Dedifferentiated amniotic fluid mesenchymal stem cell (primary cell): ENCODE results near the gene CNTN5.
"Not testable (repeated sequence)": the region's sequence is repeated elsewhere in the genome, so short reads cannot be mapped to it uniquely, and the experiment has no call there.

ENCODE experiments used
- DNase-seq: peaks from one replicate; pipeline ENCODE4 v3.0.0-alpha.2; 2016; ENCODE audit errors: extremely low spot score

The CNTN5 gene

DNA sequence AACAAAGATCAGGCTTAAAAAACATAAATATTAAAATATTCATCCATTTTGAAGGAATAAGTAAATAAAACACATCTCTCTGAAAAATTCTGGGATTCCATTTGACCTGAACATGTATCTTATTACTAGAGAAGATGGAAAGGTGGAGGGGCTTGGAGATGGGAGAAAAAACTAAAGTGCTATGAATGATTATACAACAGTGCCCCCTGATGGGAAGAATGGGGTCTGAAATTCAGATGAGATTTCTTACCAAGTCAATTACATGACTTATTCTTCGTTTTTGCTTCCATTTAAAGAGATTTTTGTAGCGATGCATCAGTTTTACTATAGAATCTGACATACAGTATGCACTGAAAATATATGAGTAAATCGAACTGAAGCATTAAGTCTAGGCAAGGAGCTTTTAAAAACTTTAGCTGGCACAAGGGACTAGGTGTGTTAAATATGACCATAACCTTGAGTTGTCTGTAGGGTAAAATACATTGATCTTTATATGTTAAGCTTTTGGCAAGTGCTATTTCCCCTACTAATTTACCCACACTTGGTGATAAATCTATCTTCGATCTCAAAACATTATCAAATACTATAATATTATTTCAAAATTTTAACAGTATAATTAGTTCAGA lies 718.8 kb downstream of the CNTN5 start:
- no peak for DNase-seq

DNA sequence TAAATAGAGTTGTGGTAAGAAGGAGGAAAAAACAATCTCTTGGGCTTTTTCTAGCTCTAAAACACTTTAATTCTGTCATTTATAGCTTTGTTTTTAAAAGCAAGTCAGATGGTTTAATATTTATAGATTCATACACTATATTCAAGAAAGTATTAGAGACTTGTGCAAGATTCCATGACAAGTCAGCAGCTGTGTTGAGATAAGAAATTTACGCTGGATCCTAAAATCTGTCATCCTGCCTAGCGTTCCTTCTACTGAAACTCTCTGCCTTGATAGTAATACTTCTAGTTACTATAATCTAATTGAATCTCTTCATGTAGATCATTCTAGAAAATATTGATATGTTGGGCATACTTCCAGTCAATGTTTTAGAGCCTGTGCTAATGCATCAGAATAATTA lies 721.8 kb downstream of the CNTN5 start:
- no peak for DNase-seq

DNA sequence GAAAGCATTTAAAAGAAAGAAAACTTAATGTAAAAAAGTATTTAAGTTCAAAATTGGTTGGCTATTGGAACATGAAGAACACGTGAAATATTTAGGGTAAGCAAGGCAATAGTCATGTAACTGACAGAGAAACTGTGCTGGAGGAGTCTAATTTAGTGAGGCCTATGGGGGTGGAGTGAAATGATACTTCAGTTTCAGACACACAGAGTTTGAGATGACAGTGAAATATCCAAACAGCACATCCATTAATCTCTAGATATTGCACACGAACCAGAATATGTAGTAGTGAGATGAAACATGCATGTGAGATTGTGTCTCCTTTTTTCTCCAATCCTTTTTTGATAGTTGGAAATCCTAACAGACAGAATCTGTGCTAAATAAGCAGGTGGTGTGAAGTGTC lies 739.0 kb downstream of the CNTN5 start:
- no peak for DNase-seq

DNA sequence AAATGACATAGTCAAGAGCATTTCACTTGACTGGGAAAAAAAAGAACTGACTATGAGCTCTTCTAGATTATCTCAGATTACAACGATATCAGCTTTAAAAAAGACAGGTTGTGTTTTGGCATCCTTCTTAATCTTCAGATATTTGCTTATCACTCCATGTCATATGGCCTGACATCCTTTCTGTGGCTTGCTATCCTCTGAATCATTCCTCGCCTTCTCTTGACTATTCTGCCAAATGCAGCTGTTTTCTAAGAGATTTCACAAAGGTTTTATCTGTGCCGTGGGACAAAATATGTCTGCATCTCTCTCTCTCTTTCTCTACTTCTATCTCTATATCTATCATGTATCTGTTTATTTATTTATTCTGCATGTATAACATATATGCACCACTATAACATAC lies 746.1 kb downstream of the CNTN5 start:
- DNase-seq, result no peak

DNA sequence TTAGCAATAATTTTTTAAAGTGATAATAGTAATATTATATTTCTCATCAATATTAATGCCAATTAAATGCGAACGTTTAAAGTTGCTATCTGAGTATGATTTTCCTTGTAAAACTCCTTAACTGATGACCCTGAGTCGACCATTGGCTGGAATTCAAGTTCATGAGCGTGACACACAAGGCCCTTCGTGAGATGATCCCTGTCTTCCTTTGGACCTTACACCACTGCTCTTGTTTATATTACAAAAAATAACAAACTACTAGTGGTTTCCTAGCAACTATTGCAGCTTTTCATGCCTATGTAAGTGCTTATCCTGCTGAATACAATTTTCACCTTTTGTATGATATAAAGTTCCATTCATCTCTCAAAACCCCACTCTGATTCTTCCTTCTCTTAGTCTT lies 752.9 kb downstream of the CNTN5 start:
- DNase-seq, result no peak

DNA sequence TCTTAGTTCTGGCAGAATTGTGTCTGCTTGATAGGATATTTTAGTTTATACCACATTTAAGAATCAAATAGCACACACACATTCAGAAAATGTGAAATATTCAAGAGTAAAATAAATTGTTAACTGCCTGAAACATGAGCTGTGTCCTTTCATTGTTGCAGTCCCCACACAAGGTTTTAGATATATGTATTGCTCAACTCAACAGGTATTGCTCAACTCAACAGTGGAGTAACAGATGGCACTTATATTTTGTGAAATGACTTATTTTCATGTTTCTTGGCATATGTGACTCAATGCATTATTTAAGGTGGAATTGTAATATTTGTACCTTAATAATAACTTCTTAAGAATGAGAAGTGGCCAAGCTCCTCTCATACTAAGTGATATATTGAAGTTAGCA lies 760.3 kb downstream of the CNTN5 start:
- no peak for DNase-seq

DNA sequence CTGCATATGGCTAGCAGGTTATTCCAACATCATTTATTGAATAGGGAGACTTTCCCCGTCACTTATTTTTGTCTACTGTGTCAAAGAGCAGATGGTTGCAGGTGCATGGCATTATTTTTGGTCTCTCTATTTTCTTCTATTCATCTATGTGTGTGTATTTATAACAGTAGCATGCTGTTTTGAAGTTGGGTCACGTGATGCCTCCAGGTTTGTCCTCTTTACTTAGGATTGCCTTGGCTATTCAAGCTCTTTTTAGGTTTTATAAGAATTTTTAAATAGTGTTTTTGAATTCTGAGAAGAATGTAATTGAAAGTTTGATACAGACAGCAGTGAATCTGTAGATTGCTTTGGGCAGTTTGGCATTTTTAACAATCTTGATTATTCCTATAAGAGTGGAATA lies 770.6 kb downstream of the CNTN5 start:
- DNase-seq, result no peak

DNA sequence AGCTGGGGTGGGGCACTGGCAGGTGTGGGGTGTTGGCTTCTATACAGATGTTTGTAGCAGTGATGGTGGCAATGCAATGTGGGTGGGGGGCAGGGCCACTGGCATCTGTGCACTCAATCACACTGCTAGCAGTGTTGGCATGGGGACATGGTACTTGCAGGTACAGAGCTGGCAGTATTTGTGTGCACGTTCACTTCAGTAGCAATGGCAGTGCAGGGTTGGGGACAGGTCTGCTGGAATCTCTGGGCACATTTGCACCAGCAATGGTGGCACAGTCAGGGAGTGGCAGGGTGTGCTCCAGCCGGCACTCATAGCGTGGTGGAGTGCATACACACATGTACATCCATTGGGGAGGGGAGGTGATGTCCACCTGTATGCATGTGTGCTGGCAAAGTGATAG lies 775.2 kb downstream of the CNTN5 start:
- DNase-seq, result no peak

DNA sequence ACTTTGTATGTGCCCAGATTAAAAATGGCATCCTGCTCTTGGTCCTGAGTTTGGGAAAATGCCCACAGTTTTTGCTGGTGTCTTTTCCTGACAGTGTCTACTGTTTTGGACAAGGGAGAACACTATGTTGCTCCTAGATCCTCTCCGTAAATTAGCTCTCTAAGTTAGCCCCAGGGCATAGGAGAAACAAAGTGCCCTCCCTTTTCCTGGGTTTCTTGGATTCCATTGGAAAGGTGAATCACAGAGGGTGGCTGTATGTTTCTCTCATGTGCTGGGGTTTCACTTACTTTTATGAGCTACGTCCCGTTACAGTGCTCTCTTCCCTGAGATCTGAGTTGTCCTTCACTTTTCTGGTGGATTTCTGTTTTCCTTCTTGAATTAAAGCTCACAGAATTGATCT lies 782.8 kb downstream of the CNTN5 start:
- DNase-seq, result no peak

DNA sequence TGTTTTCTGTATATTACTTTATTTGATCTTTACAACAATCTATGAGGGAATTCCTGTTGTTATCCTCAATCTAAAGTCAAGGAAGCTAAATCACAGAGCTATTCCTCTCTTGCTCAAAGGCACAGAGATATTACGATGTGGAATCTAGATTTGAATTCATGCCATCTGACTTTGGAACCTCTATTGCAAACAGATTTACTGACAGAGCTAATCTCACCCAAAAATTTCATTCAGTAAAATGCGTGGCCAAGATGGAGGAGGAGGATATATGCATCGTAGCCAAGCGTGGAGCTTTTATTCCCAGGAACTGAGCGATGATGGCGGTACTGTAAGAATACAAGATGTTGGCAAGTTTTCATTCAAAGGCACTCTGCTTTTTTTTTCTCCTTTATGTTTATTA lies 791.8 kb downstream of the CNTN5 start:
- no peak for DNase-seq

DNA sequence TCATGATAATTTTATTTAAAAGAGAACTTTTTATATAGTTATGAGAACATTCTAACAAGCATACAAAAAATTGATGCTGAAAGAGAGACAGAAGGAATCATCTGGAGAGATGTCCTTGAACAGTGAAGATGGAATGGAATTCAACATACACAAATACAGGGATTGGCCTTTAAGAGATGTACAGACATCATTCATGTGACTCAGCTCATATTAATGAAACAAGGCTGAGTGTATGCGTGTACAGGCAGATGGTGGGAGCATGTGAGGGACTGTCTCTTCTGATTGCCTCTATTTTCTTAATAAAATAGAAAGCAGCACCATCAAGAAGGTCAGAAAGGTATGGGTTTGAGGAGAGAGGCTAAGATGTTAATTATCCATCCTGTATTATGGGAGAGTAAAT lies 793.3 kb downstream of the CNTN5 start:
- no peak for DNase-seq

DNA sequence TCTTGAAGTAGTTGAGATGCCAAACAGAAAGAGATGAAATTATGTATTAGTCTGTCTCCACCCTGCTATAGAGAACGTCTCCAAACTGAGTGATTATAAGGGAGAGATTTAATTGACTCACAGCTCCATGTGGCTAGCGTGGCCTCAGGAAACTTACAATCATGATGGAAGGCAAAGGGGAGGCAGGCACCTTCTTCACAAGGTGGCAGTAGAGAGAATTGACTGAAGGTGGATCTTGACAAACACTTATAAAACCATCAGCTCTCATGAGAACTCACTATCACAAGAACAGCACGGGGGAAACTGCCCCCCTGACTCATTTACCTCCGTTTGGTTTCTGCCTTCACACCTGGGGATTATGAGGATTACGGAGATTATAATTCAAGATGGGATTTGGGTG lies 794.0 kb downstream of the CNTN5 start:
- no peak for DNase-seq

DNA sequence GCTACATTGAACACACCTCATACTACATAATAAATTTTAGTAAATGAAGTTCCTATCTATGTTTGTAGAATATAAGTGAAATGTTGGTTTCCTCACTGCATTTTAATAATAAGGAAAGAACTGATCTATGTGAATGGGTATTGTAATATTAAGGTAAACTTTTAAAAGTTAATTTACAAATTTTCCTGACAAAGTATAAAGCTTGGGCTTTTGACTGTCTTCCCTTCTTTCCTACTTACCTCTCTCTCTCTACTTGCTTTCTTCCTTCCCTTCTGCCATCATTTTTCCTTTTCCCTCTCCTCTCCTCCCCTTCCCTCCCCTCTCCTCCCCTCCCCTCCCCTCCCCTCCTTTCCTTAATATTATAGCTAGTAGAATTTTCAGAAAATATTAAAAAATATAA lies 798.2 kb downstream of the CNTN5 start:
- no peak for DNase-seq

DNA sequence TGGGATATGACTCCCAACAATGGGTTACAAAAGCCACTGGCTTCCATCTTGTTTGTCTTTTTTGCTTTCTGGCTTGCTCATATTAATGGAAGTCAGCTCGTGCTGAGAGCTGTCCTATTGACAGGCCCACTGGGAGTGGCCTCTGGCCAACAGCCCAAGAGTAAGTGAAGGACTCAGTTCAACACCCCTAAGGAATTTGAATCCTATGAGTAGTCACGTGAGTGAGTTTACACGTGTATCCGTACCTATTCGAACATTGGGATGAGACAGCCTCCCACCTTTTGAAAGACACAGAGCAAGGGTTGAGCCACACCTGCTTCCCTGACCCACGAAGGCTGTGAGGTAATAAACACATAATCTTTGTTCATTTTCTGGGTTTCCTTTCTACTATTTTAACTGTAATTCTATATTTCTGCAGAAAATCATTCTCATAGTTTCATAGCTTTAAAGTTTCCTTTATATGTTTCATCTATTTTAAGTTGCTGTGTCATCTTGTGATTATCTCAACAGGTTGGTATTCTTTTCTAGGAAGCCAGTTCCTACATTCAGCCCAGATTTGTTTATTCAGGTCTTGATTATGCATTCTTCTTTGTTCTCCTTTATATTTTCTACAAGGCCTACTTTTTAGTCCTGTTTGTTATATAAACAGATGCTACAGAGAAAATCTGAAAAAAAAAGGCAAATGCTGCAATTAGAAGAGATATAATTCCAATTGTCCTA lies 802.3 kb downstream of the CNTN5 start:
- no peak for DNase-seq

DNA sequence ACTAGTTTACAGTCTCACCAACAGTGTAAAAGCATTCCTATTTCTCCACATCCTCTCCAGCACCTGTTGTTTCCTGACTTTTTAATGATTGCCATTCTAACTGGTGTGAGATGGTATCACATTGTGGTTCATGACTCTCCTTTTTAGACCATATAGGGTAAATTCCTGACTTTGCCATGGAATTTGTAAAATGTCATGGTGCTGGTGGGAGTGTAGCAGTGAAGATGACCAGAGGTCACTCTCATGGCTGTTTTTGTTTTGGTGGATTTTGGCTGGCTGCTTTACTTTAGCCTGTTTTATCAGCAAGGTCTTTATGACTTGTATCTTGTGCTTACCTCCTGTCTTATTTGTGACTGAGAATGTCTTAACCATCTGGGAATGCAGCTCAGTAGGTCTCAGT lies 816.0 kb downstream of the CNTN5 start:
- not testable (repeated sequence) for DNase-seq

DNA sequence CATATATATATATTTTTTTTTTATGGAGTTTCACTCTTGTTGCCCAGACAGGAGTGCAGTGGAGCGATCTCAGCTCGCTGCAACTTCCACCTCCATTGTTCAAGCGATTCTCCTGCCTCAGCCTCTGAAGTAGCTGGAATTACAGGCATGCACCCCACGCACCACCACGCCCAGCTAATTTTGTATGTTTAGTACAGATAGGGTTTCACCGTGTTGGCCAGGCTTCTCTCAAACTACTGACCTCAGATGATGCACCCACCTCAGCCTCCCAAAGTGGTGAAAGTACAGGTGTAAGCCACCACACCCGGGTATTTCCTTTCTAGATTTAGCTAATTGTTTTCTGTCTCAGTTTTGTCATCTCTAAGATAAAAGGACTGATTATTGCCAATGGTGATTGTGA lies 821.1 kb downstream of the CNTN5 start:
- DNase-seq, result no peak

DNA sequence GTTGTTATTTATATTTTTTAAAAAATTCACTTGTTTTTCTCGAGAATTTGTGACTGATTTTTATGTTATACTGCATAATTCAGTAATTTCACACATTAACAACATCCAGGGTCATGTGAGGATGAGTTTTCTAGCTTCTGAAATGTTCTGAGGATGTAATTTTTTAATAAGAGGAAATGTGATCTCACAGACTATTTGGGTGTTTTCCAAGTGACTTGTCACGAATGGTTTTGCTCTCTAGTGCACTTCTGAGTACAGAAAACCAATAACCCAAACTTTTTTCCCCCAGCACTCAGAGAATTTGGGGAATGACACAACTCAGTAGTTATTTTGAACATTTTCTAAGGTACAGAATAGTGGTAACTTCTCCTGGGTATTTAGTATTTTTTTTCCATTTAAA lies 845.2 kb downstream of the CNTN5 start:
- DNase-seq, result no peak

DNA sequence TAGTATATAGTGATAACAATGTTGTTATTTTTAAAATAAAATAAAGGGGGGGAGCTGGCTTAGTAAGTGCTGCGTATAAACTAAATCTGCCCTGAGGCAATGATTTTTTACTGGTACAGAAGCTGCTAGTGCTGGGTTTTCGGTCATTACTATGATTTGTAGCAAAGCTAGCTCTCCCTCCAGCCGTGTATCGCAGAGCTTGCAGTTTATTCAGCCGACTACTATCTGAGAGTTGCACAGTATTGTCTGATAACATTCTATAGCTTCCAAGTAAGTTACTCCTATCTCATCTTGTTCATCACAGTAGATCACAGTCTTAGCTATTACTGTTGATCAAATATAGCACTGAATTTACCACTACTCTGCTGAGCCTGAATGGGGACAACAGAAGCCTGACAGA lies 860.9 kb downstream of the CNTN5 start:
- no peak for DNase-seq

DNA sequence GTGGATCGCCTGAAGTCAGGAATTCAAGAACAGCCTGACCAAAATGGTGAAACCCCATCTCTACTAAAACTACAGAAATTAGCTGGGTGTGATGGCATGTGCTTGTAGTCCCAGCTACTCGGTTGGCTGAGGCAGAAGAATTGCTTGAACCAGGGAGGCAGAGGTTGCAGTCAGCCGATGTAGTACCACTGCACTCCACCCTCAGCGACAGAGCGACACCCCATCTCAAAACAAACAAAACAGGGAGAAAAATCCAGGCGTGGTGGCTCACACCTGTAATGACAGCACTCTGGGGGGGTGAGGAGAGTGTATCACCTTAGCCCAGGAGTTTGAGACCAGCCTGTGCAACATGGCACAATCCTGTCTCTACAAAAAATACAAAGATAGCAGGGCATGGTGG lies 864.0 kb downstream of the CNTN5 start:
- DNase-seq, result no peak

DNA sequence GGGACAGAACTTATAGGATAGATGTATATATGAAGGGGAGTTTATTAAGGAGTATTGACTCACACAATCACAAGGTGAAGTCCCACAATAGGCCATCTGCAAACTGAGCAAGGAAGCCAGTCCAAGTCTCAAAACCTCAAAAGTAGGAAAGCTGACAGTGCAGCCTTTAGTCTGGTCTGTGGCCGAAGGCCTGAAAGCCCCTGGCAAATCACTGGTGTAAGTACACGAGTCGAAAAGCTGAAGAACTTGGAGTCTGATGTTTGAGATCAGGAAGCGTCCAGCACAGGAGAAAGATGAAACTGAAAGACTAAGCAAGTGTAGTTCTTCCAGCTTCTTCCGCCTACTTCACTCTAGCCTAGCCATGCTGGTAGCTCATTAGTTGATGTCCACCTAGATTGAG lies 866.7 kb downstream of the CNTN5 start:
- no peak for DNase-seq

DNA sequence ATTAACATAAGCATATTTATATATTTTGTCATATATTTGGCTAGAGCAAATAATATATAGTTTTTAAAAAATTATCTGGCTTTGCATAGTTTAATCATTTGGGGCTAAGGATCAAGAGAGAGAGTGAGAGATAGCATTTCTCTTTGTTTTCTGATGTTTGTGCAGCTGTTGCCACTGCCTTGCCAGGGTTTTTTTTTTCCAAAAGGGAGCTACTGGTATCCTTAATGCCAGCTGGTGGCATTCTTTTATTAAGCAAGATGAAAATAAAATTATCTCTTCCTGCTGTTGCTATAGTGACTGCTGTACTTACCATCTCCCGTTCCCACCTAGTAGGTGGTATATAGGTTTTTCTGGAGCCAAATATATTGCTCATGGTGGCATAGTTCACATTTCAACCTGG lies 873.1 kb downstream of the CNTN5 start:
- DNase-seq, result no peak

DNA sequence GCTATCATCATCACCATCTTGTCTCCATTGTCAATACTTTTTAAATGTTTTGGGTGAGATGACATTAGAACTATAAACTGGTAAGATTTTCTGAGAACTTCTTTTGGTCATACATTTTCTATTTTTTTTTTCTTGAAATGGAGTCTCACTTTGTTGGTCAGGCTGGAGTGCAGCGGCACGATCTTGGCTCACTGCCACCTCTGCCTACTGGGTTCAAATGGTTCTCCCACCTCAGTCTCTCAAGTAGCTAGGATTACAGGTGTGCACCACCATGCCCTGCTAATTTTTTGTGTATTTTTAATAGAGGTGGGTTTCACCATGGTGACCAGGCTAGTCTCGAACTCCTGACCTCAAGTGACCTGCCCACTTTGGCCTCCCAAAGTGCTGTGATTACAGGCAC lies 880.4 kb downstream of the CNTN5 start:
- no peak for DNase-seq

DNA sequence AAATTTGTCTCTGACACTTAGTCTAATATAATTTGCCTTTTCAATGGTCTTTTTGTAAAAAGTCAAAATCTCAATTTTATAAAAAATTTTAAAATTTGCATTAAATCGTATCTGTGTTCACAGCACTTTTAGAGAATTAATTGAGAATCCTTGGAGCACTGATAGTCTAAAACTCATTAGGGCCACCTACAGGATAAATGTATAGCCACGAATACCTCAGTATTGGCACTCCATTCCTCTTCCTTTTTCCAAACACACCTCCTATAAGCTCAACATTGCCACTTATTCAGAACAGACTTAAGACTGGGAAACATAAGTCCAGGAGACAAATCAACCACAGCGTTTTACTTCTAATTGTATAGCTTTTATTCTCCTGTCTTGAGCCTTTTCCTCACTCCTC lies 890.4 kb downstream of the CNTN5 start:
- no peak for DNase-seq

DNA sequence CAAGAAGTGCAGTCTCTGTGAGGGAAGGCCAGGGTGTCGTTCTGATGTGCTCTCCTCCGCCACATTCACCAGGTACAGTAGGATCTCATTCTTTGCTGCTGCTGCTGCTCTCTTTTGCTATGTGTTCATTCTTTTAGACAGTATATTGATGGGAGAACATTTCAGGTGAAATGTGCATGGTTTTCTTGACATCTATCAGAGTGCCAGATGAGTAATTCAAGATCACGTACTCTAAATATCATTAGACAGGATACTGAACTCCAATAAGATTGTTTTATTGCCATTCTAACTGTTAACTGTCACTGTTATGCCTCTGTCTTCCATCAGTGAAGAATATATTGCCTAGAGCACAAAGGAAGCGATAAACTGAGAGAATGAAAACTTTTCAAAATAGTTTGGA lies 895.3 kb downstream of the CNTN5 start:
- DNase-seq, result no peak
